ENCODE measurements around the gene FOXG1.

DNA sequence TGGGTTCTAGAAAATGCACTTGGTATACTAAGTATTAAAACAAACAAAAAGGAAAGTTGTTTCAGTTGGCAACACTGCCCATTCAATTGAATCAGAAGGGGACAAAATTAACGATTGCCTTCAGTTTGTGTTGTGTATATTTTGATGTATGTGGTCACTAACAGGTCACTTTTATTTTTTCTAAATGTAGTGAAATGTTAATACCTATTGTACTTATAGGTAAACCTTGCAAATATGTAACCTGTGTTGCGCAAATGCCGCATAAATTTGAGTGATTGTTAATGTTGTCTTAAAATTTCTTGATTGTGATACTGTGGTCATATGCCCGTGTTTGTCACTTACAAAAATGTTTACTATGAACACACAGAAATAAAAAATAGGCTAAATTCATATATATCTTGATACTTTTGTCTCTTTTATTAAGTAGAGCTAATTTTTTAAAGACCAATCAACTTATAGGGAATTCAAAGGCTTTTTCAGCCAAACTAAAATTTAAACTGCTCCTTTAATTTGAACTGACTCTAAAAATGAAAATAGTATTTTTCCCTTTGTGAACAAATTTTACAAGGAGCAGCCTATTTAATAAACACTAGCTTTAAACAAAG, 2.8 kb downstream of the FOXG1 start:
- TF ChIP-seq, protein P1, sequence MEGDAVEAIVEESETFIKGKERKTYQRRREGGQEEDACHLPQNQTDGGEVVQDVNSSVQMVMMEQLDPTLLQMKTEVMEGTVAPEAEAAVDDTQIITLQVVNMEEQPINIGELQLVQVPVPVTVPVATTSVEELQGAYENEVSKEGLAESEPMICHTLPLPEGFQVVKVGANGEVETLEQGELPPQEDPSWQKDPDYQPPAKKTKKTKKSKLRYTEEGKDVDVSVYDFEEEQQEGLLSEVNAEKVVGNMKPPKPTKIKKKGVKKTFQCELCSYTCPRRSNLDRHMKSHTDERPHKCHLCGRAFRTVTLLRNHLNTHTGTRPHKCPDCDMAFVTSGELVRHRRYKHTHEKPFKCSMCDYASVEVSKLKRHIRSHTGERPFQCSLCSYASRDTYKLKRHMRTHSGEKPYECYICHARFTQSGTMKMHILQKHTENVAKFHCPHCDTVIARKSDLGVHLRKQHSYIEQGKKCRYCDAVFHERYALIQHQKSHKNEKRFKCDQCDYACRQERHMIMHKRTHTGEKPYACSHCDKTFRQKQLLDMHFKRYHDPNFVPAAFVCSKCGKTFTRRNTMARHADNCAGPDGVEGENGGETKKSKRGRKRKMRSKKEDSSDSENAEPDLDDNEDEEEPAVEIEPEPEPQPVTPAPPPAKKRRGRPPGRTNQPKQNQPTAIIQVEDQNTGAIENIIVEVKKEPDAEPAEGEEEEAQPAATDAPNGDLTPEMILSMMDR (IDR thresholded peaks at IDR 0.05), result no peak
- TF ChIP-seq POLR2A (IDR thresholded peaks at IDR 0.05), result no peak

Data from body of pancreas (tissue), 4 donors.